Islet precursor cell (in vitro differentiated cells): ENCODE results near the gene PAM16.
A peak's percentile ranks its signal among the peaks of the same experiment; 100 is the strongest.

ENCODE experiments used
- DNase-seq: peaks from one replicate; pipeline ENCODE4 v3.0.0-alpha.2; 2018

PAM16 gene

GRCh38 chr16:4332623-4333307 is 18.4 kb downstream of the PAM16 start:
- DNase-seq: no peak

- no peak for DNase-seq
Observed at GRCh38 chr16:4332083-4332482, 19.0 kb downstream of the PAM16 start.

GRCh38 chr16:4330277-4330874 is 20.7 kb downstream of the PAM16 start:
- DNase-seq: peak; percentile 81

GRCh38 chr16:4328782-4329775 is 22.0 kb downstream of the PAM16 start:
- DNase-seq: no peak

- peak; percentile 94 for DNase-seq
Observed at GRCh38 chr16:4328046-4328781, 22.9 kb downstream of the PAM16 start.

GRCh38 chr16:4327386-4328045 is 23.6 kb downstream of the PAM16 start:
- no peak for DNase-seq

- no peak for DNase-seq
Observed at GRCh38 chr16:4325253-4325758, 25.8 kb downstream of the PAM16 start.

GRCh38 chr16:4324492-4325252 is 26.4 kb downstream of the PAM16 start:
- DNase-seq: no peak

GRCh38 chr16:4323845-4324488 is 27.2 kb downstream of the PAM16 start:
- DNase-seq: peak; percentile 86

- no peak for DNase-seq
Observed at GRCh38 chr16:4323071-4323844, 27.9 kb downstream of the PAM16 start.

- no peak for DNase-seq
Observed at GRCh38 chr16:4322121-4323052, 28.7 kb downstream of the PAM16 start.

- DNase-seq: no peak
Observed at GRCh38 chr16:4321286-4322120, 29.6 kb downstream of the PAM16 start.

GRCh38 chr16:4320571-4321137 is 30.5 kb downstream of the PAM16 start:
- peak; percentile 49 for DNase-seq

- DNase-seq: peak; percentile 49
Observed at GRCh38 chr16:4319454-4320421, 31.4 kb downstream of the PAM16 start.

GRCh38 chr16:4318967-4319366 is 32.2 kb downstream of the PAM16 start:
- no peak for DNase-seq

GRCh38 chr16:4318451-4318910 is 32.6 kb downstream of the PAM16 start:
- peak; percentile 56 for DNase-seq
